GM23248 (cell line): ENCODE measurements around the gene KCNJ1.

ENCODE experiments used
- EZH2 ChIP-seq: fragments of 200-600 bp; sonication (generic); IDR thresholded peaks from 2 replicates; pipeline ENCODE4 v1.6.1; 2018; ENCODE audit warnings: antibody characterized with exemption, mild to moderate bottlenecking; ENCODE audit not compliant: insufficient read depth, poor library complexity, severe bottlenecking
- EZH2phosphoT487 ChIP-seq: fragments of 200-600 bp; sonication (generic); IDR thresholded peaks from 2 replicates; pipeline ENCODE4 v1.6.1; 2018; ENCODE audit warnings: antibody characterized with exemption, moderate library complexity, mild to moderate bottlenecking, low read depth; ENCODE audit not compliant: insufficient read depth

GRCh38 chr11:128884703-128885338, 17.7 kb upstream of the KCNJ1 start:
- TF ChIP-seq EZH2 (no peak), EZH2phosphoT487 (no peak)
